HUDEP-2 (cell line): ENCODE results near the gene CDHR3.
"Not testable (repeated sequence)": the region's sequence is repeated elsewhere in the genome, so short reads cannot be mapped to it uniquely, and the experiment has no call there.

Experiments used
- DNase-seq, 76 experiments: peaks; one replicate each; lab custom pipeline; 2025; ENCODE audit not compliant: unreplicated experiment in 76 of 76; lab: John Stamatoyannopoulos, UW

CDHR3 gene

DNA sequence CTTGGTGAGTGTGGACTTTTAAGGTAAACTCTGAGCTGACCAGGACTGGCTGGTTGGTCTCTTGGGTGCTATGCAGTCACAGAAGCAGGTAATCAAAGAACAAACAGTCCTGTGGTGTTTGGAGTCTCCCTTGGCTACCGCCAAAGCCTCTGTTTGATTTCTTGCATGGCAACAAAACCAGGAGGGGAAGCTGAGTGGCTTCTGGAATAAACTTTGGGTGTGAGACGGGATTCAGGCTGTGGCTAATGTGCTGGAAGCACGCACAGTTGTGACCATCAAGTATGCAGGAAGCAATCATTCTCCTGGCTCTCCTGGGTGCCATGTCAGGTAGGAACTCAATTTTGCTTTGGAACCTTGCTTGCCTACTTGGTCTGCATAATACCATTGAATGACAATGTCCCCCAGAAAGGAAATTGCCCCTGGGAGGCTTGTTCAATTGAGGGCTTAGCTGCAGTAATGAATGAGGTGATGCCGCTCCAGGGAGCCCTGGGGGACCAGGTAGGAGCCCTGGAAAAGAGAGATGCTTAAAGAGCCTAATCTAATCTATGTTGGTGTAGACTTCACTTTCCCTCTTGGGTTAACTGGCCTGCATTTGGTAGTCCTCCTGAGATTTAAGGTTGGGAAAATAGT, at the start of gene CDHR3:
Gene CDHR3 (plus strand): TSS at position 227 of the 630 bp plus-strand sequence. CDS start 55 bp downstream, at position 282.
- DNase-seq, result no peak

DNA sequence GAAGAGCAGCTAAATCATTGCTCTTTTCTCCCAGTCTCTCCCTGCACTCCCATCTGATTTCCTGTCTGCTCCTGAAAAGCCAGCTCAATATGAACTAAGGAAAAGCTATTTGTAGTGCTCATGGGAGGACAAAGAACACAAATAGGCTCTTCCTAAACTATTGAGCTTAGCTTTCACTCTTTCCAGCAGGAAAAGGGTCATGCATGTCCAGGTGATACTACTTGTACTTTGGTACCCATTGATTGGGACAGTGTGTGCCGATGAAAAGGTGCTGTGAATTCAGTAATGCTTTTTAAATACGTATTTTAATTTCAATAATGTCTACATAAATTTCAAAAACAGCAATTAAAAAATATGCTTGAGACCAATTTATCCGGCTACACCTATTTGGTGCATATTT, 49.1 kb upstream of the CDHR3 start:
- DNase-seq, result no peak

DNA sequence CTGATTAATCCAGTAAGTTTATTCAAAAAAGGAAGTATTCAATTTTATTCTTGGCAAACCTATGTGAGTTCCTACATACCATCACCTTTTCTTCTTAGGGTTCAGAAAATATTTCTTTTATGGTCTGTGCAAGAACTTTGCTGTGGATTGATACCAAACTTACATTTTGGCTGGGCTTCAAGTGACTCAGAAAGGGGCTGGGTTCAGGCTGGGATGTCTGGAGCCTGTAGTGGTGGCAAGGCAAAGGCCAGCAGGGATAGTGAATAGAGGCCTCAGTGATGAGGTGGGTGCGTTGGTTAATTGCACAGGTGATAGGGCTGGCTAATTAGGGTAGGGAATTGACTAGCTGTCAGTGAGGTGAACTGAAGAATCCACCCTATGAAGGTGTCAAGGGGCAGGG, 46.5 kb upstream of the CDHR3 start:
- DNase-seq, result no peak

DNA sequence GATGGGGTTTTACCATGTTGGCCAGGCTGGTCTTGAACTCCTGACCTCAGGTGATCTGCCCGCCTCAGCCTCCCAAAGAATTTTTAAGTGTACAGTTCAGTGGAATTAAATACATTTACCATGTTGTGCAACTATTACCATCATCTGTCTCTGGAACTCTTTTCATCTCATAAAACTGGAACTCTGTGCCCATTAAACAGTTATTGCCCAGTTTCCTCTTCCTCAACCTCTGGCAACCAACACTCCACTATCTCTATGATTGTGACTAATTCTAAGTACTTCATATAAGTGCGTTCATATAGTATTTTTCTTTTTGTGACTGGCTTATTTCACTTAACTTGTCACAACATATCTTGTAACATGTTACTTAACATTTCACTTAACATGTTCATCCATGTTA, 45.4 kb upstream of the CDHR3 start:
- DNase-seq, result no peak

DNA sequence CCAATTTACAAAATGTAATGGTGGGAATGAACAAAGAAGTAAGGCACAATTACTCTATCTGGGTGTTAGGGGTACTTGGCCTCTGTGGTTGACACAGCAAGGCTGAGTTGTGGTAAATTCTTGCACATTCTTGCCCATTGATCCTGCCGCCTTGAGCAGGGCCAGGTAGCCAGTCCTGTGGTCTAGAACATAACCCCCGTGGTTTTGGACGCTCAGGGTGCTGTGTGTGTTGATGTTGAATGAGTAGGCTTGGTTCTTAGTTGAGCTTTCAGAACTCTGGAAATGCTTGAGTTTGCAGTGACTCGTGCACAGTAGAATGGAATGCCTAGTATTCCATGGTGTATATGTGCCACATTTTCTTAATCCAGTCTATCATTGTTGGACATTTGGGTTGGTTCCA, 42.3 kb upstream of the CDHR3 start:
- DNase-seq, result no peak

GRCh38 chr7:105924945-105925344, 38.1 kb upstream of the CDHR3 start:
- DNase-seq, result no peak

DNA sequence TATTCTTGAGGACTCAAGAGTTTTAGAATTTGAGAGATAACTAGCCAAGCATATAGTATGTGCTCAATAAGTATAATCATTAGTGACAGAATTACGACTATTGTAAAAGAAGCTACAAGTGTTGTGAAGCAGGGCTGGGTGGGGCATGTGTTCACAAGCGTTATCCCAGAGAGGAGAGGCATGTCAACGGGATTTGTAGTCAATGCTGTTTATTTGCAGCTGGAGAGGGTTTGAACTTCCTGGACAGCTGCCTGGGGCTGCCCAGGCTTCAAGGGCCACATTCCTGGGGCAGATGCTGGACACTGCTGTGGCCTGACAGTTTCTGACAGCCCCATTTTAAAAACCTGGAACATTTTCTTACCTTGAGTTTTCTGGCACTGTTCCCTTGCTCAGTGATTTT, 36.9 kb upstream of the CDHR3 start:
- DNase-seq, result no peak

- DNase-seq, result no peak
Measured at GRCh38 chr7:105931179-105931578, 31.9 kb upstream of the CDHR3 start.

GRCh38 chr7:105932835-105933477, 30.1 kb upstream of the CDHR3 start:
- DNase-seq, result no peak

DNA sequence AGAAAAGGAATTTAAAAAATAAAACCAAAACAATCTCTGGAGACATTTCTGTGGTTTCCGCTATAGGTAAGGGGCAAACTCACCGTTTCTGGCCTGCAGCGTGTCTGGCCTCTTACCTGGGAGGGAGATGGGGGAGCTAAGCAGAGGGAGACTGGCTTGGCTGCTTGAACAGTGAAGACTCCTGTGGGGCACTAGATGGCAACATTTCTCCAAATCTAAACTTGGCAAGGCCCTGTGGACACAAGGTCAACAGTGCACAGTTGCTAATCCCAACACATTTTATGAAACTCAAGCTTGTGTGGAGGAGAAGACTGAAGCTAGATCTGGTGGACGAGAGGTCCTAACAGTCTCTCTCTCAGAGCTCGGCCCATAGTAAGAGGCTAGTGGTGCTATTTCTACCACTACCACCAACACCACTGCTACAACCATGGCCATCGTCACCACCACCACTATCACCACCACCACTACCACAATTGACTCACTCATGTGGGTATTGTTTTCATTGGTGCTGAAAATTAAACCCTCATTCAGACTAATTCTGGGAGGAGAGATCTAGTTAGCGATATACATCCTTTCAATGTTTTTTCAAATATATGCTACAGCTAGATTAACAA, 28.4 kb upstream of the CDHR3 start:
- DNase-seq, result peak in 13 of 76 experiments; percentile 1 to 55 (median 11)

DNA sequence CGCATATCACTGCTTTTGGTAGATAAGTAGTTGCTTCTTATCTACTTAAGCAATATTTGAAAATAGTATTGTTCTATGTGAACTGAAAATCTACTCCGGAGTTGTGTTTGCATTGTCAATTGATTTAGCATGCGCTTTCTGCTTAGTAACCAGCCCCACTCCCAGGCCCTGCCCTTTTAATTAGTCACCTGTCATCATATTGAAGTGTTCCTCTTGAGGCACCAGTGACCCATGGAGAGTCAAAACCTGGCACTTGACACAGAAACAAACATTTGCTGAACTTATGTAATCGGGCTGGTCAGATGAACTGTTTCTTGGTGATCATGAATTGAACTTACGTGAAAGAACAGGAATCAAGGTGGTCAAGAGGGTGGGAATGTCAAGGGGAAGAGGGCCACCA, 27.8 kb upstream of the CDHR3 start:
- DNase-seq, result peak in 1 of 76 experiments; percentile 12

- no peak for DNase-seq
Measured at GRCh38 chr7:105937411-105937810, 25.7 kb upstream of the CDHR3 start.

DNA sequence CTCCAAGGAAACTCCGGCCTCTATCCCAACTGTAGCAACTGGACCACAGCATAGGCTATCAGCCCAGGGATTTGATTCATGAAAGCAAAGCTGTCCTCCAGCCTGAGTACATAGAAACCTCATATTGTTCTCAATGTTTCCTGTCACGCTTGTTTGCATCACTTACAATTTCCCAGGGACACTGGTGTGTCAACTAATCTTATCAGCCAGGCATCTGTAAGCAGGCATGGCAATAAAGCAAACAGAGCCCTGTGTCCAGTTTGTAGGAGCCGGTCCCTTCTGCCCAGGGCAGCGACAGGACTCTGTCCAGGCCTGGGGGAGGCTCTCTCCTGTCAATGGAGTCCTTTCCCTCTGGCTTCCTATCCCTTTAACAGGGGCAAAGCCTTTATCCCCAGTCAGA, 23.0 kb upstream of the CDHR3 start:
- no peak for DNase-seq

DNA sequence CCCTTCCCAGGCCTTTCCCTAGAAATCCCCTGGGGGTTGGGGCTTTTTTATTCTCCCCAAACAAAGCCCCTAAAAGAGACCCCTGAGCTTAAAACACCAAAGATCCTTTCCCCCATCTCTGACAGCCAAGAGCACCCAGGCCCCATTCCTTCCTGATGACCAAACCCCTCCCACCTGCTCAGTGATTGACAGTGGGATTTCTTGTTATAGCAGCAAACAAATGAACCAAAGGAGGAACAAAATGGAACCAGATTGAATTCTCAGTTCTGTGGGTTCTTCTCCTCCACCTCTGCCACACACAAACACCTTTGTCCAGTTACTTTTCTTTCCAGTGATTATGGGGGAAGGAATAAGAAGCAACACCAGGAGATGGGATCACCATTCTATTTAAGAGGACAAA, 21.5 kb upstream of the CDHR3 start:
- DNase-seq, result no peak

DNA sequence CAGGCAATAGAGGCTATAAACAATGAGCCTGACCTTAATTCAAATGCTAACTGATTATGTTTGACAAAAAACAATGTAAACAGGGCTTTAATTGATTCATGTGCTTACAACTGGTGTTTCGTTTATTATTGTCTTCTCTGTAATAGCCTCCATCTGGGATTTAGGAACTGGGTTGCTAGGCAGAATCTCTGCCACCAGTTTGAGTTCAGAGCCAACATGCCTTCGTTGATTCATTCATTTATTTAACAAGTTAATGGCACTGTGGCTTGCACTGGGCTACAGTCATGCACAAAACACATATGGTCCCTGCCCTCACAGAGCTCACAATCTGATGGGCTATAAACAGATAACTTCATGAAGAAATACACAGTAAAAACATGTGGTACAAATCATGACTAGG, 19.6 kb upstream of the CDHR3 start:
- no peak for DNase-seq

GRCh38 chr7:105945848-105946247, 17.2 kb upstream of the CDHR3 start:
- DNase-seq, result no peak

GRCh38 chr7:105951597-105951996, 11.5 kb upstream of the CDHR3 start:
- DNase-seq, result no peak

DNA sequence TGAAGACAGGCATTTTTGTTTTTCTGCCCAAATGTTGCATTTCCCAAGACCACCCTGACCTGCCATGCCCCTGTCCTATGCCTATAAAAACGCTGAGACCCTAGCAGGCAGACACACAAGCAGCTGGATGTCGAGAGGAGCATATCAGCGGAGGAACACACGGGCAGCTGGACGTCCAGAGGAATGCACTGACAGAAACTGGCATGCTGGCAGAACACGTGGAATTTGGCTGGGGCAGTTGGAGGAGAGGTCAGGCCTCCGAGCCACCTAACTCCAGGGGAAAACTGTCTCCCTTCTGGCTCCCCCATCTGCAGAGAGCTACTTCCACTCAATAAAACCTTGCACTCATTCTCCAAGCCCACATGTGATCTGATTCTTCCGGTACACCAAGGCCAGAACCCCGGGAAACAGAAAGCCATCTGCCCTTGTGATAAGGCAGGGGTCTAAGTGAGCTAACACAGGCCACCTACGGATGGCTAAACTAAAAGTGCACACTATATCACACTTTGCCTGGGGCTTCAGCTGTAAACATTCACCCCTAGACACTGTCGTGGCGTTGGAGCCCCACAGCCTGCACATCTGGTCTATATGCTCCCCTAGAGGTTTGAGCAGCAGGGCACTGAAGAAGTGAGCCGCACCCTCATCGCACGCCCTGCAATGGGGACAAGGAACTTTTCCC, 10.0 kb upstream of the CDHR3 start:
- DNase-seq, result no peak

GRCh38 chr7:105954711-105955110, 8.4 kb upstream of the CDHR3 start:
- DNase-seq, result no peak

DNA sequence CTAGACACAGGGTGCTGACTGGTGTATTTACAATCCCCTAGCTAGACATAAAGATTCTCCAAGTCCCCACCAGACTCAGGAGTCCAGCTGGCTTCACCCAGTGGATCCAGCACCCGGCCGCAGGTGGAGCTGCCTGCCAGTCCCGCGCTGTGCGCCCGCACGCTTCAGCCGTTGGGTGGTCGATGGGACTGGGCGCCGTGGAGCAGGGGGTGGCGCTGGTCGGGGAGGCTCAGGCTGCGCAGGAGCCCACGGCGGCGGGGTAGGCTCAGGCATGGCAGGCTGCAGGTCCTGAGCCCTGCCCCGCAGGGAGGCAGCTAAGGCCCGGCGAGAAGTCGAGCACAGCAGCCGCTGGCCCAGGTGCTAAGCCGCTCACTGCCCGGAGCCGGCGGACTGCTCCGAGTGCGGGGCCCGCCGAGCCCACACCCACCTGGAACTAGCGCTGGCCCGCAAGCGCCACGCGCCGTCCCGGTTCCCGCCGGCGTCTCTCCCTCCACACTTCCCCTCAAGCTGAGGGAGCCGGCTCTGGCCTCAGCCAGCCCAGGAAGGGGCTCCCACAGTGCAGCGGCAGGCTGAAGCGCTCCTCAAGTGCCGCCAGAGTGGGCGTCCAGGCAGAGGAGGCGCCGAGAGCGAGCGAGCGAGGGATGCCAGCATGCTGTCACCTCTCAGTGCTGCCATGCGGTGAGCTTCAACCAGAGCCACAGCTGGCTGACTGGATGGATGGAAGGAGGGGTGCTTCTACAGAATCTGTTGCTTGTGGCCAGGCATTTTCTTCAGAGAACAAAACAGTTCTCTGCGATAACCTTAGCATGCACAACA, 7.2 kb upstream of the CDHR3 start:
- DNase-seq, result not testable (repeated sequence)

DNA sequence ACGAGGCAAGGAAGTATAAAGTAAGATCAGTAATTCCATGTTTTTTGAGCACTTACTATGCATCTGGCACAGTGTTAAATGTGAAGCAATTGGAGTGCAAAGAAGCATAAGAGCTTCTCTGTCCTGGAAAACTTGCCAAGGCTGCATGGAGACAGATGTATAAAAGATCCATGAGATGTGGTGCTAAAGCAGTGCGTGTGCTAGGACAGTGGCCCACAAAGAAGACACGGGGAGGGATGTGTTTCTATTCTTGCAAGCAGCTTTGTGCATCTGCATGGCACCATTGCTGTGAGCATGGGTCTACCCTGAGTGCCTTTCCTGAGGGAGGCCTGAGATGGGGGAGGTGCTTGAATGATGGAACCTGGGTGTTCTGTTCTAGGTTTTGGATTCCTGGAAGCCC, 5.1 kb upstream of the CDHR3 start:
- DNase-seq, result no peak
